Psoas muscle (tissue), 8 donors: Measurements from ENCODE around the gene GDPD5. TPM values are rescaled to one million over a fixed set of nuclear protein-coding genes. Genes with fewer than 3 reads are reported as not detected.

Experiments
- ATAC-seq, 4 donors: fragments of 200-7000 bp; cut with Tn5 transposase; one replicate each; pipeline ENCODE4 v1.9.1; 2020; ENCODE audit warnings: moderate library complexity in 3 of 4, mild to moderate bottlenecking in 2 of 4
- DNase-seq, 2 donors: peaks; one replicate each; pipeline ENCODE4 v3.0.0-alpha.2; 2020
- H3K27ac ChIP-seq: fragments of 200-600 bp; one replicate; pipeline ENCODE4 v1.8.0; 2022
- H3K27me3 ChIP-seq, 3 donors: fragments of 200-600 bp in 1 of 3; one replicate each; pipeline versions ENCODE4 v1.6.1 to v1.8.0; 2013 to 2022; ENCODE audit warnings: low read length in 2 of 3, mild to moderate bottlenecking in 2 of 3, moderate library complexity in 1 of 3; ENCODE audit not compliant: insufficient read depth in 3 of 3
- H3K36me3 ChIP-seq, 2 donors: fragments of 200-600 bp in 1 of 2; one replicate each; pipeline versions ENCODE4 v1.6.1 to v1.8.0; 2013 to 2022; ENCODE audit warnings: low read depth in 1 of 2, mild to moderate bottlenecking in 1 of 2, moderate library complexity in 1 of 2; ENCODE audit not compliant: insufficient read depth in 1 of 2
- H3K4me1 ChIP-seq: fragments of 200-600 bp; one replicate; pipeline ENCODE4 v1.8.0; 2022
- H3K4me3 ChIP-seq: fragments of 200-600 bp; one replicate; pipeline ENCODE4 v1.8.0; 2022; ENCODE audit warnings: mild to moderate bottlenecking
- H3K9me3 ChIP-seq: fragments of 200-600 bp; one replicate; pipeline ENCODE4 v1.8.0; 2022
- CTCF ChIP-seq: fragments of 200-600 bp; IDR thresholded peaks from one replicate; pipeline ENCODE4 v1.8.0; 2022; ENCODE audit warnings: antibody characterized with exemption
- WGBS, 3 donors: extraction: QIAGEN DNeasy Blood & Tissue Kit; methylation state at CpG; one replicate each; pipeline versions ENCODE4 v1.1.6 to v1.1.7; 2013; 5-methylcytosine and 5-hydroxymethylcytosine counted together
- intact Hi-C, 2 donors: fragments of 100-400 bp; cut with DNase I; formaldehyde crosslinking; loops; one replicate each; pipeline versions ENCODE4 v1.11.0 to v1.14.2; 2022
- polyA plus RNA-seq, 3 donors: library from polyadenylated mRNA; stranded (reverse); fragments of 200-250 nt; gene quantifications; one replicate each; pipeline ENCODE4 v1.2.3, GENCODE V29; 2013
- total RNA-seq, 4 donors: library from RNA; stranded (reverse); fragmentation: NEBNext Ultra II Directional in 2 of 4; extraction: Animal tissue kit (Norgen Biotek cat#: 25700) in 2 of 4; gene quantifications; one replicate each; pipeline versions ENCODE4 v1.2.1 to v1.2.4, GENCODE V29; 2021 to 2023
- donor health status: healthy with polysubstance abuse.
- donor health status: DM: no; HTN: no; CAD: no; lungs with moderate emphysema.
- donor health status: Bipolar disorder and iron deficiency.
- donor health status: healthy.
- donor health status: DM: yes; HTN: yes; CAD: no.
- donor health status: DM: no; HTN: no; CAD: no.
- donor health status: DM: no; HTN: no; CAD: no.
- donor health status: DM: yes; HTN: yes; CAD: no.

GDPD5 gene
- total and polyA plus RNA-seq, 7 donors: 2.7 to 16.5 (median 11.5) TPM

- Histone ChIP-seq H3K27me3 (no peaks in the 10 kb centered on the region), H3K27ac (no peak overlapping the region), H3K36me3 (peaks cover 16 to 83% of the 10 kb centered on the region in 2 donors), H3K4me3 (no peak overlapping the region), H3K9me3 (no peaks in the 10 kb centered on the region), H3K4me1 (peaks cover 15% of the 10 kb centered on the region)
- intact Hi-C loops: no loop called here
- DNase-seq: no peak
- WGBS, 3 donors: 60 to 69% (median 67%) methylated on average over 9 of the region's 9 CpGs
- ATAC-seq: no peak
- TF ChIP-seq CTCF: no peak
Measured at GRCh38 chr11:75570559-75571139, 44.9 kb upstream of the GDPD5 start.

GRCh38 chr11:75568616-75569219, 43.0 kb upstream of the GDPD5 start:
- WGBS, 3 donors: 82 to 87% (median 86%) methylated on average over 14 of the region's 14 CpGs
- no peaks in the 10 kb centered on the region for H3K9me3 ChIP-seq
- peaks cover 16 to 78% of the 10 kb centered on the region in 2 donors for H3K36me3 ChIP-seq
- TF ChIP-seq CTCF: no peak
- no peak overlapping the region for H3K4me3 ChIP-seq
- intact Hi-C loops: loop anchor here in 1 of 2 donors (10.0 kb wide), 1 partner anchor 136 kb away; no protein-coding TSS in a partner anchor
- peaks cover 33% of the 10 kb centered on the region for H3K4me1 ChIP-seq
- H3K27ac ChIP-seq: no peak overlapping the region
- no peak for DNase-seq
- ATAC-seq: no peak
- H3K27me3 ChIP-seq: no peaks in the 10 kb centered on the region

- no peak overlapping the region for H3K27ac ChIP-seq
Measured at GRCh38 chr11:75567971-75568370, 42.2 kb upstream of the GDPD5 start.

GRCh38 chr11:75566763-75567279, 41.1 kb upstream of the GDPD5 start:
- whole genome bisulfite sequencing, 3 donors: 89 to 90% (median 90%) methylated on average over 33 to 34 of the region's 34 CpGs
- H3K9me3 ChIP-seq: no peaks in the 10 kb centered on the region
- H3K27me3 ChIP-seq: no peaks in the 10 kb centered on the region
- peaks cover 27% of the 10 kb centered on the region for H3K4me1 ChIP-seq
- DNase-seq (no peak), ATAC-seq (no peak)
- no peak overlapping the region for H3K4me3 ChIP-seq
- TF ChIP-seq CTCF: no peak
- no peak overlapping the region for H3K27ac ChIP-seq
- H3K36me3 ChIP-seq: peaks cover 13 to 59% of the 10 kb centered on the region in 2 donors
- intact Hi-C loops: loop anchor here in 1 of 2 donors (10.0 kb wide), 1 partner anchor 138 kb away; no protein-coding TSS in a partner anchor

More at GRCh38 chr11:75567971-75568370, 42.2 kb upstream of the GDPD5 start:
- Histone ChIP-seq H3K27me3 (no peaks in the 10 kb centered on the region), H3K4me3 (no peak overlapping the region), H3K4me1 (peaks cover 37% of the 10 kb centered on the region), H3K9me3 (no peaks in the 10 kb centered on the region), H3K36me3 (peaks cover 16 to 70% of the 10 kb centered on the region in 2 donors)
- WGBS, 3 donors: 89 to 92% (median 90%) methylated on average over 6 of the region's 6 CpGs
- ATAC-seq (no peak), DNase-seq (no peak)
- intact Hi-C loops: loop anchor here in 1 of 2 donors (10.0 kb wide), 1 partner anchor 137 kb away; no protein-coding TSS in a partner anchor
- no peak for TF ChIP-seq CTCF
